Peyer's patch (tissue), 4 donors: Measurements from ENCODE around the gene CSAD.

Experiments
- POLR2A ChIP-seq, 2 donors: fragments of 450-650 bp; IDR thresholded peaks; one replicate each; pipeline ENCODE4 v1.5.1; 2017; ENCODE audit warnings: antibody characterized with exemption in 2 of 2, mild to moderate bottlenecking in 2 of 2, moderate library complexity in 2 of 2
- TF ChIP-seq, protein P1 (sequence below), 6 experiments: fragments of 450-650 bp in 4 of 6; fragments of 200-600 bp in 2 of 6; sonication (generic) in 1 of 6; IDR thresholded peaks; one replicate each; pipeline ENCODE4 v1.5.1; 2017 to 2019; ENCODE audit warnings: antibody characterized with exemption in 6 of 6, mild to moderate bottlenecking in 3 of 6, moderate library complexity in 1 of 6

DNA sequence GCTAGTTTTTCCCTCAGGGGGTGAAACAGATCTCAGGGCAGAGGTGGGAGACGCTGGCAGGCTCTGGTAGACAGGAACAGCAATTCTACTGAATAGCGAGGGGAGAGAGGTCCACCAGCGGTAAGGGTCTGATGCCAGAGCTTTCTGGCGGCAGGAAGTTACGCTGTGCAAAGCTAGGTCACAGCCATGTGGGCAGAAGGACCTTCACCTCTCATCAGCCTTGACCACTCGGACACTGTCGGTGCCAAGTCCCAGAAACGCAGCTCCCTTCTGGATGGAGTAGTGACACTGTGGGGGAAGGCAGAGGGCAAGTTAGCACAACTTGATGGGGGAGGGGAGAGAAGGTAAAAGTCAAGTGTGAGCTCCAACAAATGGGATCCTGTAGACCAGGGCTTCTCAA, 10.5 kb downstream of the CSAD start:
- TF ChIP-seq, protein P1, sequence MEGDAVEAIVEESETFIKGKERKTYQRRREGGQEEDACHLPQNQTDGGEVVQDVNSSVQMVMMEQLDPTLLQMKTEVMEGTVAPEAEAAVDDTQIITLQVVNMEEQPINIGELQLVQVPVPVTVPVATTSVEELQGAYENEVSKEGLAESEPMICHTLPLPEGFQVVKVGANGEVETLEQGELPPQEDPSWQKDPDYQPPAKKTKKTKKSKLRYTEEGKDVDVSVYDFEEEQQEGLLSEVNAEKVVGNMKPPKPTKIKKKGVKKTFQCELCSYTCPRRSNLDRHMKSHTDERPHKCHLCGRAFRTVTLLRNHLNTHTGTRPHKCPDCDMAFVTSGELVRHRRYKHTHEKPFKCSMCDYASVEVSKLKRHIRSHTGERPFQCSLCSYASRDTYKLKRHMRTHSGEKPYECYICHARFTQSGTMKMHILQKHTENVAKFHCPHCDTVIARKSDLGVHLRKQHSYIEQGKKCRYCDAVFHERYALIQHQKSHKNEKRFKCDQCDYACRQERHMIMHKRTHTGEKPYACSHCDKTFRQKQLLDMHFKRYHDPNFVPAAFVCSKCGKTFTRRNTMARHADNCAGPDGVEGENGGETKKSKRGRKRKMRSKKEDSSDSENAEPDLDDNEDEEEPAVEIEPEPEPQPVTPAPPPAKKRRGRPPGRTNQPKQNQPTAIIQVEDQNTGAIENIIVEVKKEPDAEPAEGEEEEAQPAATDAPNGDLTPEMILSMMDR (IDR thresholded peaks at IDR 0.05) = no peak
- no peak for TF ChIP-seq POLR2A (IDR thresholded peaks at IDR 0.05)
